Sigmoid colon (tissue), 7 donors: ENCODE results near the gene EXT2. TPM values are rescaled to one million over a fixed set of nuclear protein-coding genes. Genes with fewer than 3 reads are reported as not detected.

ENCODE experiments used
- DNase-seq: peaks from one replicate; pipeline ENCODE4 v3.0.0-alpha.2; 2019
- H3K27ac ChIP-seq, 4 donors: fragments of 200-600 bp; sonication (generic); one replicate each; pipeline ENCODE4 v1.5.1; 2016 to 2019; ENCODE audit warnings: mild to moderate bottlenecking in 1 of 4
- H3K27me3 ChIP-seq, 3 donors: fragments of 200-600 bp; sonication (generic); one replicate each; pipeline ENCODE4 v1.5.1; 2019; ENCODE audit warnings: mild to moderate bottlenecking in 1 of 3
- H3K36me3 ChIP-seq, 4 donors: fragments of 200-600 bp; sonication (generic); one replicate each; pipeline ENCODE4 v1.5.1; 2016 to 2019
- H3K4me1 ChIP-seq, 4 donors: fragments of 200-600 bp; sonication (generic); one replicate each; pipeline ENCODE4 v1.5.1; 2017 to 2019
- H3K4me3 ChIP-seq, 4 donors: fragments of 200-600 bp; sonication (generic); one replicate each; pipeline ENCODE4 v1.5.1; 2017 to 2019; ENCODE audit warnings: mild to moderate bottlenecking in 2 of 4, moderate library complexity in 1 of 4
- H3K9me3 ChIP-seq, 4 donors: fragments of 200-600 bp in 3 of 4; sonication (generic) in 3 of 4; one replicate each; pipeline versions ENCODE4 v1.5.1 to v1.6.1; 2013 to 2019
- EP300 ChIP-seq, 4 donors: sonication (generic); formaldehyde crosslinking; IDR thresholded peaks; one replicate each; pipeline ENCODE4 v1.6.1; 2017; ENCODE audit warnings: antibody characterized with exemption in 4 of 4
- POLR2A ChIP-seq, 2 donors: fragments of 450-650 bp; IDR thresholded peaks; one replicate each; pipeline ENCODE4 v1.6.1; 2016; ENCODE audit warnings: antibody characterized with exemption in 2 of 2, mild to moderate bottlenecking in 2 of 2, moderate library complexity in 2 of 2
- POLR2AphosphoS5 ChIP-seq, 4 donors: sonication (generic); formaldehyde crosslinking; IDR thresholded peaks; one replicate each; pipeline ENCODE4 v1.6.1; 2017; ENCODE audit warnings: antibody characterized with exemption in 4 of 4
- WGBS, 2 donors: extraction: QIAGEN DNeasy Blood & Tissue Kit; methylation state at CpG; one replicate each; pipeline ENCODE4 v1.1.7; 2013; 5-methylcytosine and 5-hydroxymethylcytosine counted together
- intact Hi-C: fragments of 100-400 bp; cut with DNase I; formaldehyde crosslinking; loops from one replicate; pipeline ENCODE4 v1.15.1; 2023
- polyA plus RNA-seq, 3 donors: library from polyadenylated mRNA; stranded (reverse); fragments of 200-250 nt; gene quantifications; one replicate each; pipeline ENCODE4 v1.2.3, GENCODE V29; 2013
- total RNA-seq, 4 donors: library from RNA; depleted of rRNA; stranded (reverse); fragments of >200 nt; gene quantifications; one replicate each; pipeline ENCODE4 v1.1.0, GENCODE V29; 2016
- TF ChIP-seq, protein P1 (sequence below), 4 experiments: fragments of 450-650 bp in 3 of 4; fragments of 200-600 bp in 1 of 4; IDR thresholded peaks; one replicate each; pipeline ENCODE4 v1.5.1; 2016 to 2019; ENCODE audit warnings: antibody characterized with exemption in 4 of 4, mild to moderate bottlenecking in 3 of 4, moderate library complexity in 2 of 4
- donor health status: healthy with polysubstance abuse.
- donor health status: Bipolar disorder and iron deficiency.
- donor health status: healthy.

EXT2 gene
- total and polyA plus RNA-seq, 7 donors: 6.6 to 68.1 (median 46.3) TPM

DNA sequence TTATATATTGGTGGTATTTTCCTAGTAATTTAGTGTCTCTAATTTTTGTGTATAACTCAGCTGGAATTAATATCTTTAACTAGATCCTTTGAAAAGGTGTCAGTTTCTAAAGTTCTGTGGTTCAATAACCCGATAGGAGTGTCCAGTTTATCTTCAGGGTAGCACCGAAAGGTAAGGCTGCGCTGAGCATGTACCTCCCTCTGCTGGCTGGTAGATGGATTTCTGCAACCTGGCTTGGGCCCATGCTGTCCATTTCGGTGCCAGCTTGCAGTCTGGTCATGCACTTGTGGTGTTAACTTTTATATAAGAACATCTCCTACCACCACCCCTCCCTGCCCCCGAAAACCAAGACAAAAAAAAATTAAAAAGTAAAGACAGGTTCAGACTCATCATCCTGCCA, 24.7 kb downstream of the EXT2 start:
- TF ChIP-seq, protein P1, sequence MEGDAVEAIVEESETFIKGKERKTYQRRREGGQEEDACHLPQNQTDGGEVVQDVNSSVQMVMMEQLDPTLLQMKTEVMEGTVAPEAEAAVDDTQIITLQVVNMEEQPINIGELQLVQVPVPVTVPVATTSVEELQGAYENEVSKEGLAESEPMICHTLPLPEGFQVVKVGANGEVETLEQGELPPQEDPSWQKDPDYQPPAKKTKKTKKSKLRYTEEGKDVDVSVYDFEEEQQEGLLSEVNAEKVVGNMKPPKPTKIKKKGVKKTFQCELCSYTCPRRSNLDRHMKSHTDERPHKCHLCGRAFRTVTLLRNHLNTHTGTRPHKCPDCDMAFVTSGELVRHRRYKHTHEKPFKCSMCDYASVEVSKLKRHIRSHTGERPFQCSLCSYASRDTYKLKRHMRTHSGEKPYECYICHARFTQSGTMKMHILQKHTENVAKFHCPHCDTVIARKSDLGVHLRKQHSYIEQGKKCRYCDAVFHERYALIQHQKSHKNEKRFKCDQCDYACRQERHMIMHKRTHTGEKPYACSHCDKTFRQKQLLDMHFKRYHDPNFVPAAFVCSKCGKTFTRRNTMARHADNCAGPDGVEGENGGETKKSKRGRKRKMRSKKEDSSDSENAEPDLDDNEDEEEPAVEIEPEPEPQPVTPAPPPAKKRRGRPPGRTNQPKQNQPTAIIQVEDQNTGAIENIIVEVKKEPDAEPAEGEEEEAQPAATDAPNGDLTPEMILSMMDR (IDR thresholded peaks at IDR 0.05): peak in 2 of 4 experiments; percentile 7 to 9
- no peak for TF ChIP-seq POLR2AphosphoS5 (IDR thresholded peaks at IDR 0.05)
- Histone ChIP-seq H3K9me3 (no peaks in the 10 kb centered on the region), H3K36me3 (peaks cover 6 to 64% (median 16%) of the 10 kb centered on the region in 4 donors), H3K27me3 (no peaks in the 10 kb centered on the region), H3K27ac (no peak overlapping the region), H3K4me1 (no peaks in the 10 kb centered on the region), H3K4me3 (no peak overlapping the region)
- 81 to 89% methylated on average over 5 of the region's 5 CpGs for WGBS, 2 donors
- DNase-seq: no peak
- intact Hi-C loops: no loop called here

DNA sequence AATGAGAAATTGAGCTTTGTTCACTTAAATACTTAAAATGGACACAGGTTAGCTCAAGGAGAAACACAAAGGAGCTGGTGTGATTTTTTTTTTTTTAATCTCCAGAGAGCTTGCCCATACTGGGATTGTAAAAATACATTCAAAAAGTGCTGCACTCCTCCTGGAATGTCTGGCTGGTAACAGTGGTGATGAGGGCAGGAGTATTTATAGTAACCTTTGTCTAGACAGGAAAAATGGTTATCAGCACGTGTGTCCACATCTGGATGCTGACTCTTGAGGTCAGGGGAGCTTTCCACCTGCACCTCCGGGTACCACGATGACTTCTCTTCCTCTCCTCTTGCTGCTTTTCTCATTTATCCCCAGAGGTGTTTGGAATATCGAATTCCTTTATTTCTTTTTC, 30.1 kb downstream of the EXT2 start:
- no peaks in the 10 kb centered on the region for H3K4me1 ChIP-seq
- intact Hi-C loops: no loop called here
- H3K27ac ChIP-seq: no peak overlapping the region
- DNase-seq: no peak
- TF ChIP-seq POLR2AphosphoS5 (IDR thresholded peaks at IDR 0.05): no peak
- TF ChIP-seq POLR2A (IDR thresholded peaks at IDR 0.05): no peak
- TF ChIP-seq EP300 (IDR thresholded peaks at IDR 0.05): no peak
- TF ChIP-seq, protein P1 (IDR thresholded peaks at IDR 0.05): no peak
- H3K4me3 ChIP-seq: no peak overlapping the region
- H3K36me3 ChIP-seq: peaks cover 30 to 73% (median 40%) of the 10 kb centered on the region in 4 donors
- no peaks in the 10 kb centered on the region for H3K9me3 ChIP-seq
- H3K27me3 ChIP-seq: no peaks in the 10 kb centered on the region
- 78 to 92% methylated on average over 4 of the region's 4 CpGs for WGBS, 2 donors

DNA sequence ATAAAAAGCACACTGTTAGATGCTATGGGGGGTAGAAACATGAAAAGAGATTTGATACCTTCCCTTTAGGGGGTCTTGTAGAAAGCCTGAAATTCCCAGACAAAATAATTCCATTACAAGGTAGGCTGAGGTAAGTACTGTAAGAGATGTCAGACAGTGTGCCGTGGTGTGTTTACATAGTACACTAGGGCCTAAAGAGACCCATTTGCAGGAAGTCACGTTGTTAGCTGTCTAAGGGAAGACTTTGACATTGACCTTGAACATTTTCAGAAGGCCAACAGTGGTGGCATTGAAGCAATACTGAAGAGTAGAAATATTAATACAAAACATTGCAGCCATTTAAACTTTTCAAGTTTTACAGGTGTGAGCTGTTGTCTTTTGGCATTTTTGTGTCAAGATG, 30.8 kb downstream of the EXT2 start:
- Histone ChIP-seq H3K9me3 (no peaks in the 10 kb centered on the region), H3K4me3 (no peak overlapping the region), H3K36me3 (peaks cover 30 to 80% (median 43%) of the 10 kb centered on the region in 4 donors), H3K27me3 (no peaks in the 10 kb centered on the region), H3K4me1 (no peaks in the 10 kb centered on the region), H3K27ac (no peak overlapping the region)
- TF ChIP-seq EP300 (IDR thresholded peaks at IDR 0.05): no peak
- TF ChIP-seq POLR2A (IDR thresholded peaks at IDR 0.05): no peak
- TF ChIP-seq, protein P1 (IDR thresholded peaks at IDR 0.05): no peak
- no peak for TF ChIP-seq POLR2AphosphoS5 (IDR thresholded peaks at IDR 0.05)
- intact Hi-C loops: no loop called here
- 87 to 88% methylated on average over 2 of the region's 2 CpGs for WGBS, 2 donors
- DNase-seq: no peak

DNA sequence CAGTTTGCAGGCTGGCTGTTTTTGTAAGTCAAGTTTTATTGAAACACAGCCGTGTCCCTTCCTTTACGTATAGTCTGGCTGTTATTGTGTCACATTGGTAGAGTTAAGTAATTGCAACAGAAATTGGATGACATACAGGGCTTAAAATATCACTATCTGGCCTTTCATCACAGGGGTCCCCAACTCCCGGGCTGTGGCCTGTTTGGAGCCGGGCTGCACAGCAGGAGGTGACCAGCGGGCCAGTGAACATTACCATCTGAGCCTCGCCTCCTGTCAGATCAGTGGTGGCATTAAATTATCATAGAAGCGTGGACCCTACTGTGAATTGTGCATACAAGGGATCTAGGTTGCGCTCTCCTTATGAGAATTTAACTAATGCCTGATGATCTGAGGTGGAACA, 31.7 kb downstream of the EXT2 start:
- Histone ChIP-seq H3K9me3 (no peaks in the 10 kb centered on the region), H3K27ac (no peak overlapping the region), H3K36me3 (peaks cover 30 to 83% (median 44%) of the 10 kb centered on the region in 4 donors), H3K27me3 (no peaks in the 10 kb centered on the region), H3K4me1 (no peaks in the 10 kb centered on the region), H3K4me3 (no peak overlapping the region)
- DNase-seq: no peak
- WGBS, 2 donors: 94 to 97% methylated on average over 8 of the region's 8 CpGs
- TF ChIP-seq POLR2A (IDR thresholded peaks at IDR 0.05): no peak
- TF ChIP-seq, protein P1 (IDR thresholded peaks at IDR 0.05): no peak
- no peak for TF ChIP-seq POLR2AphosphoS5 (IDR thresholded peaks at IDR 0.05)
- TF ChIP-seq EP300 (IDR thresholded peaks at IDR 0.05): no peak
- intact Hi-C loops: no loop called here

DNA sequence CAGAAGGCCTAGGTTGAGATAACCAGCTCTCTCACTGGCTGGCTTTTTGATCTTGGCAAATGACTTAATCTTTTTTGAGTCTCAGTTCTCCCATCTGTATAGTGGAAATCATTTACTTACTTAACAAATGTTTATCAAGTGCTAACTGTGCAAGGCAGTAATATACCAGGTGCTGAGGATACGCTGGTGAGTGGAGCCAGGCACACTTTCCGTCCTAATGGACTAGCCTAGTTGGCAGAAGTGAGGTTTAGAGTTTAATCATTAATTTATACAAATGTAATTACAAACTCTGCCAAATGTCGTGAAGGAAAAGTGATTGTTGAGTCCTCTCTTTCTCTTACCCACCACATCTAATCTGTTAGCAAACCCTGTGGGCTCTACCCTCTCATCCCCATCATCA, 33.3 kb downstream of the EXT2 start:
- Histone ChIP-seq H3K36me3 (peaks cover 30 to 92% (median 44%) of the 10 kb centered on the region in 4 donors), H3K27ac (no peak overlapping the region), H3K9me3 (no peaks in the 10 kb centered on the region), H3K27me3 (no peaks in the 10 kb centered on the region), H3K4me3 (no peak overlapping the region), H3K4me1 (no peaks in the 10 kb centered on the region)
- intact Hi-C loops: no loop called here
- 24 to 78% methylated on average over 3 of the region's 3 CpGs for WGBS, 2 donors
- TF ChIP-seq EP300 (IDR thresholded peaks at IDR 0.05): no peak
- TF ChIP-seq POLR2A (IDR thresholded peaks at IDR 0.05): no peak
- TF ChIP-seq POLR2AphosphoS5 (IDR thresholded peaks at IDR 0.05): no peak
- DNase-seq: no peak
